Stimulated activated CD8-positive, alpha-beta memory T cell treated with anti-CD3 and anti-CD28 coated beads, Interleukin-4, amount 100 ng/mL, for 48 hours (primary cell): Measurements from ENCODE around the gene SGPP2.

Experiments used
- DNase-seq: peaks from one replicate; pipeline ENCODE4 v3.0.0-alpha.2; 2020

Gene SGPP2

GRCh38 chr2:222526480-222527277, 102.3 kb downstream of the SGPP2 start:
- DNase-seq = no peak

GRCh38 chr2:222532315-222532714, 108.0 kb downstream of the SGPP2 start:
- DNase-seq = no peak

GRCh38 chr2:222535477-222535876, 111.1 kb downstream of the SGPP2 start:
- no peak for DNase-seq

DNA sequence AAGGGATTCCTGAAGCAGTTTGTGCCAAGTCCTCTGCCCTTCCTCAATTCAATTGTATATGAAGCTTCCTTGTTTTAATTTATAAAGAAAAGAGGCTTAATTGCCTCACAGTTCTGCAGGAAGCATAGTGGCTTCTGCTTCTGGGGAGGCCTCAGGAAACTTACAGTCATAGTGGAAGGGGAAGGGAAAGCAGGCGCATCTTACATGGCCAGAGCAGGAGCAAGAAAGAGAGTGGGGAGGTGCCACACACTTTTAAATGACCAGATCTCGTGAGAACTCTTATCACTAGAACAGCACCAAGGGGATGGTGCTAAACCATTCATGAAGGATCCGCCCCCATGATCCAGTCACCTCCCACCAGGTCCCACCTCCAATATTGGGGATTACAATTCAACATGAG, 114.2 kb downstream of the SGPP2 start:
- DNase-seq = no peak

GRCh38 chr2:222544661-222545060, 120.3 kb downstream of the SGPP2 start:
- DNase-seq = no peak

- DNase-seq = no peak
These were observed 121.8 kb downstream of the SGPP2 start for GRCh38 chr2:222545823-222546795.

DNA sequence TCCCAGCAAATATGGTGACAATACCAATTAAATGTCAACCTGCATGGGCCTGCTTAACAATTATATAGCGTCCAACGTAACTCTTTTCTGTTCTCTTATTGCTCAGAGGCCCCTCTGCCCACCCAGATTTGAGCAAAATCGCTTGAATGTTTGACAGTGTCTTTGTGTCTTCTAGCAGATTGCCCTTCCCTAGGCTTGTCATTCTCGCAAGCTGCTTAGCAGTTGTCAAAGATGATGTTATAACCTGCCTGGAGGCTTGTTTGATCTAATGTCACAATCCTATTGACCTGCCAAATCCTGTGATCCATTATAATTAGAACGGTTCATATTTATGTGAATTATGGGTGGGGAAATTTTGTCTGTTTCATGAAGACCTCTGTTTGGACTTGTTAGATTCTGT, 122.7 kb downstream of the SGPP2 start:
- no peak for DNase-seq

DNA sequence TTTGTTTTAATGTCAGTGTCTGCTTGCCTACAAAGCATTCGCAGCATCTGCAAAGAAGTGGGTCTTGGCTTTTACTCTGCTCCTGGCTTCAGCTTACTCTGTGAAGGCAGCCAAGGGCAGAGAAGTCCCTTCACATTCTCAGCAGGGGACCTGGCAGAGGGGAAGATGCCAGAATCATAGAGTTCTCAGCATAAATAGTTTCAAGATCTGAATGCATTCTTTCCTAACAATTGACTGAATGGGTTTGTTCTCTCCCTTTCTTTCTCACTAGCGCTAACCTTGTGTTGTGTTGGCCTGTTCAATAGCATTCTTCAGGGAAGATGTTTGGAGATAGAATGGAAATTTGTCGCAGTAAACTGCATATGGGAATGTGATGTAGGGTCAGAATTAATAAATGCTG, 124.6 kb downstream of the SGPP2 start:
- no peak for DNase-seq

DNA sequence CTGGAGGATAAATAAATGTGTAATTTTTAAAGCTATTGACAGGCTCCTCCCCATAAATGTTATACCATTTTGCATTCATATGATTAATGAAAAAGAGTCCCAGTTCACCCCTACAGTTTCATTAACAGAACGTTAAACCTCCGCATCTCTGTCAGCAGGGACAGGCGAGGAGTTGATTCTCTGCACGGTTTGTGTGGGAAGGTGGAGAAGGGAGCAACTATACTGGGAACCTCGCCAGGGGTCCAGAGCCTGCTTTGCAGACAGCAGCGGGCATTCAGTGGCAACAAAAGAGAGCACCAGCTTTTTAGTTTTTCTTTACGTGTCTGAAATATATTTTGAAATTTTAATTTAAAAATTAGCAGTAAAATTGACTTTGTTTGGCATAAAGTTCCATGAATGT, 130.2 kb downstream of the SGPP2 start:
- DNase-seq = no peak

- DNase-seq = no peak
These were observed 136.8 kb downstream of the SGPP2 start for GRCh38 chr2:222561151-222561550.

- DNase-seq = no peak
These were observed 137.7 kb downstream of the SGPP2 start for GRCh38 chr2:222561817-222562645.

- no peak for DNase-seq
These were observed 138.9 kb downstream of the SGPP2 start for GRCh38 chr2:222563106-222563718.

DNA sequence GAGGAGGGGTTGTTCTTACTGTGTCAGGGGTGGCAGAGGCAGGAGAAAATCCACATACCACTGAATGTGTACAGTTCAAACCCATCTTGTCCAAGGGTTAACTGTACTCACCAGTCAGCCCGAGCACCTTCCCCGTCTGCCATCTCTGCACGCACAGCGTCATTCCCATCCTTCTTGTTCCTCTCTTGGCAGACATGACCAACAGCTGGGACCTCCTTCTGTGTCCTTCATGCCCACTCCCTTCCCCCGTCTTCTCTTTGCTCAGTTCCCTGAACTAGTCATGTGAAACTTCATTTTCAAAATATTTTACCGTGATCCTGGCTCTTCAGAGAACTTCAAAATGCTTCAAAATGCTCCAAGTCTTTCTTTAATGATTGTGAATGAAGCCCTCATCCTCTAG, 139.6 kb downstream of the SGPP2 start:
- DNase-seq = no peak

GRCh38 chr2:222566229-222566628, 141.9 kb downstream of the SGPP2 start:
- DNase-seq = no peak

DNA sequence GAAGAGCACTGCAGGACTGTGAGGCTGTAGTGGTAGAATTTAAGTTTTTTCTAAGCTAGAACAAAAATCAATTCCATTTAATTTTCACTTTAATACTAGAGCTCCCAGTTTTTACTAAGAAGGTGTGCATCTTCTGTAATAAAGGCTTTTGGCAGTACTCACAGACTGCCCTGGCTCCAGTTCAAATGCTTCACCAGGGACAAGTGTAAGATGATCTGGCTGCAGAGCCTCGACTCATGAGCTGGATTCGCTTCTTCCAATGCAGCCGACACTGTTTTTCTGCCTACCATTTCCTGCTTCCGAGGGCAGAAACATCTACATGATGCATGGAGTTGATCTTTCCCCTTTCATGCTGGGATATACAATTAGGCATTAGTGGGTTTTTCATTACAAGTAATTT, 144.5 kb downstream of the SGPP2 start:
- DNase-seq = no peak

DNA sequence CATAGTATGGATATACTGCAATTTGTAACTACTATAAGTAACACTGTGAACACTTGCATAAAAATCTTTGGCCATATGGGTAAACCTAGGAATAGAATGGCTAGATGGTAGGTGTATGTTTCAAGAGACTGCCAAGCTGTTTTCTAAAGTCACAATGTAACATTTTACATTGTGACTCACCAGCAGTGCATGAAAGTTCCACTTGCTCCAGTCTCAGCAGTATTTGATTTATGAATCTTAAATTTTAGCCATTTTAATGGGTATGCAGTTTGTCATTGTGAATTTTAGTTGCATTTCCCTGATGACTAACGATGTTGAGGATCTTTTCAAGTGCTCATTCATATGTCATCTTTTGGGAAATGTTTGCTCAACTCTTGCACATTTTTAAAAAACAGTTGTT, 145.5 kb downstream of the SGPP2 start:
- no peak for DNase-seq

DNA sequence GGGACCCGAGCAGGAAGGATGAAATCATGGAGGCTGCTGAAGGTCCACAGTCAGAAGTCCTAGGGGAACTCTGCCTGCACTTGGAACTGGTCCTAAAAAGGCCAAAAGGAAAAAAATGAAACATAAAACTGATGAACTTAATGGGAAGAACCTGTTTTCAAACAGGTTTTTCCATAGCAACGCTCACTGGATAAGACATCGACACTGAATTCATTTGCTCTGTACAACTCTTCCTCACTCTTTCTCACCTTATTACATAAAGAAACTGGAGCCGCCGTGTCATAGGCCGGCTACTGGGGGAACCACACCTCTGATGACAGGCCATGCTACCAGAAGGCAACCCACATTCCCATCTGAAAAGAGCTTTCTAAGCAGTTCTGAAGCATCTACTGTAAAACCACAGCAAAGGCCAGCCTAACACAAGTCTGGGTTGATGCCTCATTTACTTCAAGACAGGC, 147.9 kb downstream of the SGPP2 start:
- no peak for DNase-seq

DNA sequence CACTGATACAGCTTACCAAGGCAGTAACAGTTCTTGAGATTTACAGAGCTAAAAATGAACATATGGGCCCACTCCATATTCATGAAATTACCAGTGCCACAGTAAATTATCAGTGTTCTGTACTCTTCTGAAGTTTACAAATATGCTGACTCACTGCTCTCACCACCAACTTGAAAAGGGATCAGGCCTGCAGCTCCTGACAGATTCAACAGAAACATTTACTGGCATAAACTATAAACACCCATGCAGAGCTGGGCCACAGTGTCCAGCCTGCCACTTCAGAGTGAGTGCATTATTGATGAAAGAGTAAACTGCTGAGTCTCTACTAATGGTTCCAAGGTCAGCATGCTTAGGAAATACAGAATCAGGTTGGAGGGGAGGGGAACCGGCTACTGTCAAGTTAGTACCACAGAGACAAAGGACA, 148.4 kb downstream of the SGPP2 start:
- DNase-seq = no peak

DNA sequence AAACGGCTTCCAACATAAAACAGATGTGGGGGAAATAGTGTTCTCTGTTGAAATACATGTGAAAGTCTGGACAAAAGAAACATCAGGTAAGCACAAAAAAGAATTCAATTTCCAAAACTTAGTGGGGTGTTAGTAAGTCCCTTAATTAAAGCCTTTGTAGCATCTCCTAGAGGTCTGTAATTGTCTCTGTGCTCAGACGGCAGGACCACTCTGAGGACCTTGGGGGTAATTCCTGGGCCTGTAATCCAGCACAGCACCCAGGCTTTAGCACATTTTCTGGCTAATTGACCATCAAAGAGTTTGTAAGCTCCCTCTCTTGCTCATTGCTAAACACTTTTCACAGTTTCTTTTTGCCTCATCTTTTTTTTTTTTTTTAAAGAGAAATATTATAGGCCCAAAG, 151.3 kb downstream of the SGPP2 start:
- no peak for DNase-seq

DNA sequence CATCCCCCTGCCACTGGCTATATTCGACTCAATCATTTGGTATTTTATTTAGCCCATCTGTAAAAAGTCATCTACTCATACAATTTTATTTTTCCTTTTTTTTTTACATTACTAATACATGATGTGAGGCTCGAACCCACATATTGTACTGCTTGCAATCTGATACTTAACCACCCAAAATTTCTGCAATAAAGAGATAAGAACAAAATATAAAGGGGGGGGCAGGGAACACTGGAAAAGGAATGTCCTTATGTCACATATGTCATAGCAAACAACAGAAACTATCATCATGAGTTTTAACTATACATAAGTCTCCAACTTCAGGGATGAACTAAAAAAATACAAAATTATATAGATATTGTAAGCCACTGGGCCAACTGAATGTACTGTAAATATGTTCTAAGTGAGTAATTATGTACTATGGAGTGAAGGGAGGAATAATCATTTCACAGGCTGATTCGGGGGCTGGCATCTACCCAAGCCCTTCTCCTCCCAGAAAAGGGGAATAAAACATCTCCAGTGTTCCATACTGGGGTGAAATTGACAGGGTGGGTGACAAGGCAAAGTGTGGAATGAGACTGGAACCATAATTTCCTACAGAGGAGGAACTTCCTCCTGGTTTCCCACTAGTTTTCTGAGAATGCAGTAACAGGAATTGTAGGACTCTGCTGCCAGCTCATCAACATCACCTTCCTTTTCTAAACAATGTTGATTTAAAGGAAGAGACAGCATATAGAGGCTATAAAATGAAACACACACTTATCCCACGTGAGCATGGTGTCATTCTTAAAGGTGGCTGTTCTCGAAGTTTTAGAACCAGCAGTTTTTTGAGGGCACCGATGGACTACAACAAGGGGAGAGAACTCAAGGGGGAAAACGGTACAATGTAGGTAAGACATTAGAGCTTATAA, 152.1 kb downstream of the SGPP2 start:
- no peak for DNase-seq

GRCh38 chr2:222577341-222577740, 153.0 kb downstream of the SGPP2 start:
- no peak for DNase-seq
